ENCODE measurements around the gene KCTD7. TPM values are rescaled to one million over a fixed set of nuclear protein-coding genes. Genes with fewer than 3 reads are reported as not detected.
"Not testable (repeated sequence)": the region's sequence is repeated elsewhere in the genome, so short reads cannot be mapped to it uniquely, and the experiment has no call there.

KCTD7 gene
- total and polyA plus RNA-seq, 4 donors, result 1.4 to 5.1 (median 2.9) TPM

DNA sequence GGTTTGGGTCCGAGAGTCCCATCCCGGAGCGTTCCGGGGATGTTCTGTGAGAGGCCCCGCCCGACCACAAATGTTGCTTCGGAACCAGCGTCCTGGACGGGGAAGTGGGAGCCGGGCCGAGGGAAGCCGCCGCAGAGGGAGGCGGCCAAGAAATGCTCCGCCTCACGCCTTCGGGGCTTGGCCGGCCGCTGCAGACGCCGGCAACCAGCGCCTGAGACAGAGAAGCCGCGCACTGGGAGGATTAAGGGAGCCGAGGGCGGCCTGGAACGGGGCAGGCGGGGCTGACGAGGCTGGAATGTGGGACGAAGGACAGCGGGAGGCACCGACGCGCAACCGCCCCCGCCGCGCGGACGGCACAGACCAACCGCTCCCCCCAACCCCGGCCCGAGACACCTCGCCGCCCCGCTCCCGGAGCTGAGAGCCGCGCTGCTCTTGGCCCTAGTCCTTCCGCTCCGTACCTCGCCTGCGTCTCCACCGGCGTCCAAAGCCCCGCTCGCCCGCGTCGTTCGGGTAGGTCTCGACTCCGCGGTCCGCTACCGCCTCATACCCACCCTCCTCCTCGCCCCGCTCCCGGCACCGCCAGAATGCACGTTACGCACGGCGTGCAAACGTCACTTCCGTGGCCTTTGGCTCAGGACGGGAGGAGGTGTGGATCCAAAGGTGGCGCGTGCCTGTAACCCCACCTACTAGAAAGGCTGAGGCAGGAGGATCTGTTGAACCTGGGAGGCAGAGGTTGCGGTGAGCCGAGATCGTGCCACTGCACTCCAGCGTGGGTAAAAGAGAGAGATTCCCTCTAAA is 36.7 kb upstream of the KCTD7 start (continued):
- TF ChIP-seq REST (IDR thresholded peaks at IDR 0.05) (peak; percentile 19), SP1 (IDR thresholded peaks at IDR 0.05) (peak; percentile 55), RXRA (IDR thresholded peaks at IDR 0.05) (peak; percentile 39 to 61), FOXA2 (IDR thresholded peaks at IDR 0.05) (no peak), HNF4A (conservative IDR thresholded peaks at IDR 0.05) (peak; percentile 58 to 74)

DNA sequence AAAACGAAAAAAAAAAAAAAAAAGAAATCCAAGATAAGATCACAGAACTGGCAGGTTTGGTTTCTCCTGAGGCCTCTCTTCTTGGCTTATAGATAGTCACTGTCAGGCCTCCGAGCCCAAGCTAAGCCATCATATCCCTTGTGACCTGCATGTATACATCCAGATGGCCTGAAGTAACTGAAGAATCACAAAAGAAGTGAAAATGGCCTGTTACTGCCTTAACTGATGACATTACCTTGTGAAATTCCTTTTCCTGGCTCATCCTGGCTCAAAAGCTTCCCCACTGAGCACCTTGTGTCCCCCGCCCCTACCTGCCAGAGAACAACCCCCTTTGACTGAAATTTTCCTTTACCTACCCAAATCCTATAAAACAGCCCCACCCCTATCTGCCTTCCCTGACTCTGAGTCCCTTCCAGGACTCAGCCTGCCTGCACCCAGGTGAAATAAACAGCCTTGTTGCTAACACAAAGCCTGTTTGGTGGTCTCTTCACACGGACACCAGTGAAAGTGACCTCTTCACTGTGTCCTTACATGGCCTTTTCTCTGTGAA is 36.0 kb upstream of the KCTD7 start:
- TF ChIP-seq YY1 (IDR thresholded peaks at IDR 0.05), result peak; percentile 5
- peak overlapping the region in 2 of 3 donors; percentile 74 to 84 for H3K4me3 ChIP-seq (ENCODE audit: low read depth in 1 of 3, low read length in 3 of 3)
- H3K36me3 ChIP-seq (ENCODE audit: control insufficient read depth in 4 of 4, insufficient read depth in 3 of 4, low read depth in 1 of 4, low read length in 3 of 4); DNase-seq (ENCODE audit: low spot score); H3K27me3 ChIP-seq (ENCODE audit: control insufficient read depth in 4 of 4, insufficient read depth in 4 of 4, low read length in 3 of 4); H3K9me3 ChIP-seq (ENCODE audit: control insufficient read depth in 4 of 4, low read length in 3 of 4): not testable (repeated sequence)
- H3K4me1 ChIP-seq (ENCODE audit: control insufficient read depth in 4 of 4, insufficient read depth in 4 of 4, low read length in 3 of 4), result peaks cover 3 to 24% (median 9%) of the 10 kb centered on the region in 4 donors
- 48% methylated on average over 4 of the region's 4 CpGs for WGBS
- H3K9ac ChIP-seq (ENCODE audit: low read depth in 1 of 2, low read length in 2 of 2), result peak overlapping the region; percentile 90 to 96
- H3K27ac ChIP-seq (ENCODE audit: low read depth in 1 of 2, low read length in 2 of 2), result peak overlapping the region; percentile 98 to 99

DNA sequence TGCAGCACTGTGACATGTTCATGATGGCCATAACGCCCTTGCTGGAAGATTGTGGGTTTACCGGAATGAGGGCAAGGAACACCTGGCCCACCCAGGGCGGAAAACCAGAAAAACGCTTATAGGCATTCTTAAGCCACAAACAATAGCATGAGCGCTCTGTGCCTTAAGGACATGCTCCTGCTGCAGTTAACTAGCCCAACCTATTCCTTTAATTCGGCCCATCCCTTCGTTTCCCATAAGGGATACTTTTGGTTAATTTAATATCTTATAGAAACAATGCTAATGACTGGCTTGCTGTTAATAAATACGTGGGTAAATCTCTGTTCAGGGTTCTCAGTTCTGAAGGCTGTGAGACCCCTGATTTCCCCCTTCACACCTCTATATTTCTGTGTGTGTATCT is 34.6 kb upstream of the KCTD7 start:
- H3K9me3 ChIP-seq (ENCODE audit: control insufficient read depth in 4 of 4, low read length in 3 of 4); DNase-seq (ENCODE audit: low spot score); H3K4me3 ChIP-seq (ENCODE audit: low read depth in 1 of 3, low read length in 3 of 3); H3K27me3 ChIP-seq (ENCODE audit: control insufficient read depth in 4 of 4, insufficient read depth in 4 of 4, low read length in 3 of 4); H3K27ac ChIP-seq (ENCODE audit: low read depth in 1 of 2, low read length in 2 of 2); H3K9ac ChIP-seq (ENCODE audit: low read depth in 1 of 2, low read length in 2 of 2); H3K36me3 ChIP-seq (ENCODE audit: control insufficient read depth in 4 of 4, insufficient read depth in 3 of 4, low read depth in 1 of 4, low read length in 3 of 4): not testable (repeated sequence)
- peaks cover 3 to 24% (median 9%) of the 10 kb centered on the region in 4 donors for H3K4me1 ChIP-seq (ENCODE audit: control insufficient read depth in 4 of 4, insufficient read depth in 4 of 4, low read length in 3 of 4)
- 95% methylated on average over 8 of the region's 8 CpGs for WGBS

DNA sequence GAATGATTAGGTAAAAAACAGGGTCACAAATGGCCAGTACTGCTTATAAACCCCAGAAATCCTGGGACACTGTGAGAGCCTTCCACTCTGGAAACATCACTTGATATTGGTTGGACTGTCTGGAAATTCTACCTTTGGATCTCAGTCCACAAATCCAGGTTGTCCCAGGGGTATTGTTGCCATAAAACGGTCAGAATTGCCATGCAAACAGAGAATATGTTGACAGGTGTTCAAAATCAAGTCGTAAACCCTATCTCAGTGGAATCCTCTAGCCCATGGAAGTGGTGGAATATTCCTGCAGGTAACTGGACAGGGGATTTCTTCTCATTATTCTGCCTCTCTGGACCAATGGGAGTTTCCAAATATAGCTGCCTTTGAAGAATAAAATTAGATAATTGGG is 31.2 kb upstream of the KCTD7 start:
- no peak overlapping the region for H3K27ac ChIP-seq (ENCODE audit: low read depth in 1 of 2, low read length in 2 of 2)
- no peak overlapping the region for H3K9ac ChIP-seq (ENCODE audit: low read depth in 1 of 2, low read length in 2 of 2)
- DNase-seq (ENCODE audit: low spot score), result no peak
- 54% methylated on average over 2 of the region's 2 CpGs for WGBS
- TF ChIP-seq NR2F2 (IDR thresholded peaks at IDR 0.05), result no peak
- TF ChIP-seq, protein P1, sequence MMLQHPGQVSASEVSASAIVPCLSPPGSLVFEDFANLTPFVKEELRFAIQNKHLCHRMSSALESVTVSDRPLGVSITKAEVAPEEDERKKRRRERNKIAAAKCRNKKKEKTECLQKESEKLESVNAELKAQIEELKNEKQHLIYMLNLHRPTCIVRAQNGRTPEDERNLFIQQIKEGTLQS (IDR thresholded peaks at IDR 0.05), result no peak
- TF ChIP-seq GABPA (IDR thresholded peaks at IDR 0.05 in 1 of 2, conservative IDR thresholded peaks at IDR 0.05 in 1 of 2), result no peak
- TF ChIP-seq FOXA1 (IDR thresholded peaks at IDR 0.05), result no peak
- no peak for TF ChIP-seq TAF1 (conservative IDR thresholded peaks at IDR 0.05)
- TF ChIP-seq, protein P2, sequence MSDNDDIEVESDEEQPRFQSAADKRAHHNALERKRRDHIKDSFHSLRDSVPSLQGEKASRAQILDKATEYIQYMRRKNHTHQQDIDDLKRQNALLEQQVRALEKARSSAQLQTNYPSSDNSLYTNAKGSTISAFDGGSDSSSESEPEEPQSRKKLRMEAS (IDR thresholded peaks at IDR 0.05), result no peak
- no peak for TF ChIP-seq SP1 (IDR thresholded peaks at IDR 0.05)
- TF ChIP-seq EGR1 (IDR thresholded peaks at IDR 0.05; ENCODE audit: low read depth in 2 of 2), result no peak
- no peak for TF ChIP-seq YY1 (IDR thresholded peaks at IDR 0.05)
- TF ChIP-seq JUND (IDR thresholded peaks at IDR 0.05), result no peak
- no peak for TF ChIP-seq HNF4A (conservative IDR thresholded peaks at IDR 0.05)
- no peak for TF ChIP-seq CTCF (IDR thresholded peaks at IDR 0.05; ENCODE audit: low read depth, low read length, missing input control)
- TF ChIP-seq RAD21 (IDR thresholded peaks at IDR 0.05), result no peak
- H3K36me3 ChIP-seq (ENCODE audit: control insufficient read depth in 4 of 4, insufficient read depth in 3 of 4, low read depth in 1 of 4, low read length in 3 of 4), result no peaks in the 10 kb centered on the region
- no peaks in the 10 kb centered on the region for H3K9me3 ChIP-seq (ENCODE audit: control insufficient read depth in 4 of 4, low read length in 3 of 4)
- H3K27me3 ChIP-seq (ENCODE audit: control insufficient read depth in 4 of 4, insufficient read depth in 4 of 4, low read length in 3 of 4), result no peaks in the 10 kb centered on the region
- H3K4me3 ChIP-seq (ENCODE audit: low read depth in 1 of 3, low read length in 3 of 3), result no peak overlapping the region
- H3K4me1 ChIP-seq (ENCODE audit: control insufficient read depth in 4 of 4, insufficient read depth in 4 of 4, low read length in 3 of 4), result peaks cover 0 to 4% (median 0%) of the 10 kb centered on the region in 4 donors
